NCI-H82 (cell line): ENCODE data around the gene DMRT1.
"Not testable (repeated sequence)": the region's sequence is repeated elsewhere in the genome, so short reads cannot be mapped to it uniquely, and the experiment has no call there.

Experiments used
- DNase-seq: peaks from one replicate; lab custom pipeline; 2025; lab: John Stamatoyannopoulos, UW

DMRT1 gene

DNA sequence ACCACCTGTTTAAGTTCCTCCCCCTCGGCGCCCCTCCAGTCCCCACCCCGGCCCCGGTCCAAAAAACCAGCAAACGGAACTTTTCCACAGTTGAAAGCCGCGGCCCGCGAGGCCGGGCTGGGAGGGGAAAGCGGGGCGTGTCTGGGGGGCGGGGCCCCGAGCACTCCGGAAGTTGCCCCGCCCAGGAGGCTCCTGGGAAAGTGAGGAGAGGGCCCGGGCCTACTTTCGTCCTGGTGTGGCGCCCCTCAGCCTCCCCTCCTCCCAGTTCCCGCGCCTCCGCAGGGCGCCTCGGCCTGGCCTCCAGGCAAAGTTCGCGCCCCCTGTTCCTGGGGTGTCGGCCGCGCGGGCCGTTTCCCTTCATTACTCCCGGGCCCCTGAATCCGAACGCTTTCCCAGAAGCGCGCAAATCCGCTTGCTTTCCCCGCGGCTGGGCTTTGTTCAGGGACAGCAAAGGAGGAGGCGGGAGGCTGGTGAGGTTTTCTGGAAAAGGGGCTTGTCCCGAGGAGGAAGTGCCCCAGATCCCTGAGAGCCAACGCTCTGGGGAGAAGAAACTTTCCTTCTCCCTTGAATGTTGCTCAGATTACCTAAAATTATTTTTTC is 130.5 kb downstream of the DMRT1 start:
- DNase-seq: no peak

DNA sequence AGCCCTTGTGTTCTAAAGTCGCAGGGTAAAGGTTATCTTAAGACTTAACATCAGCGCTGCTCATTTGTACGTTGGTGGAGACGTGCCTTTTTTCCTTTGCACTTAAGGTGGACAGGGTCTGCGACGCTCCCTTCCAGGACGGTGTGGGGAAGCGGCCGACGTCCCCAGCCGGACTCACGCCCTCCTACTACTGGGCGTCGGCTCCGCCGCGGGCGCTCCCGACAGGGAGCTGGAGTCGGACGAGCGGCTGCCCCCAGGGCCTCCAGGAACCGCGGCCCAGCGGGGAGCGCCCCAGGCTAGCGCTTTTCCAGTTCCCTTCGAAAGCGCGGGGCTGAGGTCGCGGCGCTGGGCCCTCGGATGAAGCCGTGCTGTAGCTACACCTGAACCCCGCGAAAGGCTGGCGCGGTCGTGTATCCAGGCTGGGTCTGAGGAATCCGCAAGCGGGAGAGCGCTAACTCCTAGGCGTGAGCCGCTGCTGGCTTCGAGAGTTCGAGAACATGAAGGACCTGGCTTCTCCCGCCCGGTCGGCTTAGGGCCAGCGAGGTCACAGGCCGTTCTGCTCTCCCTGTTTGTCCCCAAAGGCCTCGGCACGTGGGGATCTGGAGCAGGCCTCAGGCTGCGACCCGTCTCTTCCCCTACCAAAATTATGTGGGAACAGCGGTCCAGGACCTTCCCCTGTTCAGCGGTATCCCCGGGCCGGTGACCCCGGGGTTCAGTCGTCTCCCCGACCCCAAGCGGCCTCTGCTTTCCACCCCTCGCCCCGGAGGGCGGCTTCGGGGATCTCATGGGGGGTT is 131.2 kb downstream of the DMRT1 start:
- DNase-seq: no peak

DNA sequence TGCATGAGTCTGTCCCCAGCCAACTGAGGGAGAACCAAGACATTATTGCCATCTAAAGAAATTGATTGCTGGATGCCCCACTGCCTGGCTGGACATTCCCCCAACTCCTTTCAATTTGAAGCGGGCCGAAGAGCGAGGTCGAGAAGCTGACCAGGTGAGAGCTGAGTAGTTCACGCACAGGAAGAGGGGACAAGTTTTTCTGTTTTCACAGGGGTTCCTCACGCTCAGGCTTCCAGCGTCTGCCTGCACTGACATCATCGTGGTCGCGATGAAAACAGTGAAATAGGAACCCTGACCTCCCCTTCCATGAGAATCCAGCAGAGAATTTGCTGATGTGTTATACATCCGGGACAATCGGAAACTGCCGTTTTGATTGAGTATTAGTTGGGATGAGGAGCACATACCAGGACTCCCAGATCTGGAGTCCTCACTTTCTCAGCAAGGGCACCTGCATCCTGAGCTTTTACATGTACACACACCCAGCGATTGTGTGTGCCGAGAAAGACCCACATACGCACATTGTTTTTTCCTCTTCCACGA is 131.9 kb downstream of the DMRT1 start:
- no peak for DNase-seq

DNA sequence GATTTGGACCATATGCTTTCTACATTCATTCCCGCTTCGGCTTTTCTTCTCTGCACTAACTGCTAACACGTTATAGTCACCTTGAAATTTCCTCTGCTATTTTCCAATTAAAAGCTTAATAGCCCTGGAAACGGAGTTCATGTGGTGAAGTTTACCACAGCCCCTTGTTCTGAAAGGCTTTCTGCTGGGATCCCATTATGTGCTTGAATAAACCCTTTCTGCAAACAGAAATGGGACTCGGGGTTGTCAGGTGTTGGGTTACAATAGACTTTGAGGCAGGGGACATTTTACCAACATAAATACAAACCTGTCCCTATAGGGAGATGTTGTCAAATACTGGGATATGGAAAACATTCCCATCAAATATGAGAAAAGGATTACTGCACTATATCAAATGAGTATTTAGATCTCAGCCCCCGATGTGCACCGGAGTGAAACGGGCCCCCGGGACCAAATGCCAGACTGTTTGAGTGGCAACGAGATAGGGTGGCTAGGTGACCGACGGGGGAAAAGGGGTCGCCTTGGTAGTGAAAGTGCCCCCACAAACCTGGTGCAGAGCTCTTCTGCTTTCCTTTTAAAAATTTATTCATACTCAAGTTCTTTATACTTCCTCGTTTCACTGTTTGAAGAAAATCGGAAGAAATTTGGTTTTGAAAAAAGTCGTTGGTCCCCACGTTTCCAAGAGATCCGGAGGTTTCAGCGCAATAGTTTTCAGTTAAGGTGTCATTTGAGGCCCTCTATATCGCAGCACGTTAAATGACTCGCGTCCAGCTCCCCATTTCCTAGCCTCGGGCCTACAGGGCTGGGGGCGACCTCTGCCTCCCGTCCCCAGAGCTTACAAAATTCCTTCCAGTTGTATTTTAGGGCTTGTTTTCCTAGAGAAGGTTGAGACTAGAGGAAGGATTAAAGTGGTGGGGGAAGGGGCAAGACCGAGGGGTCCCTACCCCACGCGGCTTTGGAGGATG is 132.8 kb downstream of the DMRT1 start:
- peak; percentile 29 for DNase-seq

DNA sequence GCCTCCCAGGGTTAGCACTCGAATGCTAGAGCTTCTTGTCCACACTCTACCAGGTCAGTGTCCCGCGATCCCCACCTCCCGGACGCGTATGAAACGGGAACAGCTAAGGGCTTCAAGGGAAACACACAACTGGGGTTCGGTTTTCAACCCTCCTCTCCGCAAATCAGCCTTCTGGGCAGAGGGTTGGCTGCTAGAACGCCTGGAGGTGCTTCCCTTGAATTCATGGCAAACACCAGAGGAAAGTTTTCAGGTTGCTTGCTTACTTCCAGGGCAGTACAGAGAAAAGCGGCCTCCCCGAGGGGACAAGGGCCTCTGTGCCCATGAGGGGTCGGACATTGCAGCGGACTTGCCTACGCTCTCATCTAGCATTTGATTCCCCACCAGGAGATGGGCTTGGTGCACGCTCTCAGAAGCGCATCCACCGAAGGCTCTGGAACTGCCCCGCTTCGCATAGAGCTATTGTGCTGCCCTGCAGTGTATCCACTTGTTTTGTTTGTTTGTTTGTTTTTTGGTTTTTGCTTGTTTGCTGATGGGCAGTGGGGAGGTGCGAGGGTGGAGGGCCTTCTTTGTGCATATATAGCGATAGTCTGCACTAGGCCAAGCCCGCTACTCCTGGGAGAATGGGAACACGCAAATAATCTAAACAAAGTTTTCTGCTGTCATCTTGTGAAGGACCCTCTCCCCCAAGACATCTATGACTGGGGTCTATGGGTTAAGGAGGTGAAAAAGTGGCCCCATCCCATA is 133.7 kb downstream of the DMRT1 start:
- no peak for DNase-seq

DNA sequence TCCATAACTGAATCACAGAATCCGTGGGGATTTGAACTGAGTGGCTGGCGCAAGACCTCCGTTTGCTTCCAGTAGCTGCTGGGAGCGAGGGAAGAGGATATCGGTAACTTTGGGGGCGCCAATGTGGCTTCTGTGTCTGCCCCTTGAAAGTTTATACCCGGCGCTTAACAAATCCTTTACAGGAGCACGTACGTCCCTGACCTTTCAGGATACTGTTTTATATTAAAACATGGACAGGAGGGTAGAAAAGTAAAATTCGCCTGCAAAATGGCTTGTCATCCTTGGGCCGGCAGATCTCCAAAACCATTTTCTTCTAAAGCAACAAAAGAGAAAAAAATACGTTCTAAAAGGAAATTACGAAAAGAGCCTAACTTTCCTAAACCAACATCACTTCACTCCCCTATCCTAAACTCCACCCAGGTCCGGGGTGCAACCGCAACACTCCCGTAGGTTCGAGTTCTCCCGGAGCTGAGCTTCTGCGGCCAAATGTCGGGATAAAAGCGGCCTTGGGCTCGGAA is 134.3 kb downstream of the DMRT1 start:
- no peak for DNase-seq

DNA sequence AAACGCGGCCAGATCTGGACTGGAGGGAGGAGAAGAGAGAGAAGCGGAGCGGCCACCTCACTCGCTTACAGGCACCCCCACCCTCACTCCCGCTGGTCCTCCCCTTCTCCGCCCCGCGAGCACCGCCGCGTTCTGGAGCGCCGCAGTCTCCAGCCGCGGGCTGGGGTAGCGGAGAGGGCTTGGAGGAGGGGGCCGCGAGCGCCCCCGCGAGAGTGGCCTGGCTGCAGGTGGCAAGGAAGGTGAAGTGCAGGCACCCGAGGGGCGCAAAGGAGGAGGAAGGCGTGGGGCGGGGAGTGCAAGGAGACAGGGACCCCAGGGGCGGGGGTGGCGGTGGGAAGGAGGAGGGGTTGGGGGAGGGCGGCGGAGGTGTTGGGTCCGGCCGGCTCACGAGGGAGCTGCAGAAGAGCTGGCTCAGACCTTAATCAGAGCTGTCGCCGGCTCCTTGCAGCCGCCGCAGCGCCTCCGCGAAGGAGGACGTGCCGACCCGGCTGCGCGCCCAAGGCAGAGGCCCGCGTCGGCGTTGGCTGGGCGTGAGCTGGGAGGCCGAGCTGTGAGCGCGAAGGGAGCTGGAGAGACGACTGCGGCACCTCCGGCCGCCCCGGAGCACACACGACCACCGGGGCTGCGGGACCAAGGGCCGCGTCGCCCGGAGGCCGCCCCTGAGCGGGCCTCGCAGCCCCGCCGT is 134.9 kb downstream of the DMRT1 start, which contains the start of gene DMRT3:
DMRT3 (plus strand) TSS at position 398 of the 685 bp plus-strand sequence. CDS start 347 bp downstream, outside the sequence.
- DNase-seq: peak; percentile 51

DNA sequence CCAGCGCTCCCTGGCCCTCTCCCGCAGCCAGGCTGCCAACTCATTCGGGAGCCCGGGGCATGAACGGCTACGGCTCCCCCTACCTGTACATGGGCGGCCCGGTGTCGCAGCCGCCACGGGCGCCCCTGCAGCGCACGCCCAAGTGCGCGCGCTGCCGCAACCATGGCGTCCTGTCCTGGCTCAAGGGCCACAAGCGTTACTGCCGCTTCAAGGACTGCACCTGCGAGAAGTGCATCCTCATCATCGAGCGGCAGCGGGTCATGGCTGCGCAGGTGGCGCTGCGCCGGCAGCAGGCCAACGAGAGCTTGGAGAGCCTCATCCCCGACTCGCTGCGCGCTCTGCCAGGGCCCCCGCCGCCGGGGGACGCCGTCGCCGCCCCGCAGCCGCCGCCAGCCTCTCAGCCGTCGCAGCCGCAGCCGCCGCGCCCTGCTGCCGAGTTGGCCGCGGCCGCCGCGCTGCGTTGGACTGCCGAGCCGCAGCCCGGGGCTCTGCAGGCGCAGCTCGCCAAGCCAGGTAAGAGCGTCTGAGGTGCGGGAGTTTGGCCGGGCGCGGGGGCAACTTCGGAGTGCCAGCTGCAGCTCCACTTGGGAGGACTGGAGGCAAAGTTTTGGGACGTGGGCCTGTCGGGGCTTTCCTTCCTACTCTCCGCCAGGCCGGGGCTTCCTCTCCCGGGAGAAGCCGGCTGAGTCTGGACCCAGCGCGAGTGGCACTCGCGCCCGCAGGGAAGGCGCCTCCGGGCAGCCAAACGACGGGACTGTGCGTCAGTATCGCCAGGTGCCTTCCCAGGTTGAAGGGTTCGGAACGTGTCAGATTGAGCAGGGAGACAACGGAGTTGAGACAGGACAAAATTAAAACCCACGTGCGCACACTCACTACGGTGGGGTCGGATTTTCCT is 135.7 kb downstream of the DMRT1 start:
- DNase-seq: no peak

DNA sequence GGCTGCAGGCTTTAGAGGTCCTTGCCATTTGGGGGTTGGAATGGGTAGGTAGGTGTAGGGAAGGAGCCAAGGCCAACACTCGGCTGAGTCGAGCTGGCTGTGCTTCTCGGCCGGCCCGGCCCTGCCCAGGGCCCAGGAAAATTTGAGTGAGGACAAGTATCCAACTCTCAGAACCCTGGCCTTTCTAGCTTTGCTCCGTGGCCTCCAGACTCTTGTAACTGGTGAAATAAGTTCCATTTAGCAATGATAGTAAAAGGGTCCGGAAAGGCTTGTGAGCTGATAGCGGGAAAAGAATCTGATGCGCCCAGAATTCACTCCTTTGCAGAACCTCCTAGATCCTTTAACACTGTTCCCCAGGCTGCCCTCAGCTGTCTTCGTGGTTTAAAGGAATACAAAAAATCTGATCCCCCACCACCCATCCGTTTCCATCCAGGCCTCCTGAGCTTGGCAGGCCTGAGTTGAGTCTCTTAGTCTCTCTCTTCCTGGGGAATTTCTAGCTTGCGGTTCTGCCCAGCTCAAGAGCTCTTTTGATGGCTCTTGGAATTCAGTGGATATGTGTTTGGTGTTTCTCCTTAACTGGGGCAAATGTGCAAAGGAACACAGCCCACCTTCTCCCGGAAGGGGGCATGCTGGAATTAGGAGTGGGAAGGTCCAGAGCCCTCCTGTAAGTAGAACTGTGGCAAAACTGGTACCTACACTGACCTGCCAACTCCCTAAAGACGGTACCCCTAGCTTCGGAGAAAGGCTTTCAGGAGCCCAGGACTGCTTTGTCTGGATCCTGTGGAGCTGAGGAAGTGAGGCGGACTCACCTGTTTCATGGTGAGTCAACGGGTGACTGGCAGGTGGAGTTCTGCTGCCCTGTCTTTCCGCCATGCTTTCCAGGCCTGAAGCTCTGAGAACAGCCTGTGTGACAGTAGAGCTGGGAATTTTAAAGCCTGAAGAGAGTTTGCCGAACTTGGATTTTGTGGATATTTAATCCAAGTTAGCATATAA is 136.6 kb downstream of the DMRT1 start:
- DNase-seq: no peak

DNA sequence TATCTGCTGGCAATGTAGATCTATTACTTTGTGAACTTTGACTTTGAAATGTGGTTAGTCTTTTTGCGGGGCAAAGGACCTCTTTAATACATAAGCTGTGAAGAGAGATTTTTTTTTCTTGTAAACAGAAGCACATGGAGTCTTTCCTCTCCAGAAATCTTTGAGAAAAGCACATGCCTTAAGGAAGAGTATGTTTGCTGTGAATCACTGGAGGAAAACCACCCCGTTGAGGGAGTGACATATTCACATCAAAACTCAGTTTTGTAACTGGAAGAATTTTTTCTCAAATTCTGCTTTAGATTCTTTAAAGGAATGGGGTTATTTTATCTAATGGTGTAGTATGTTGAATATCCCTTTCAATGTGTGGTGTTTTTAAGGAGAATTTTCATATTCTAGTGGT is 138.5 kb downstream of the DMRT1 start:
- no peak for DNase-seq

DNA sequence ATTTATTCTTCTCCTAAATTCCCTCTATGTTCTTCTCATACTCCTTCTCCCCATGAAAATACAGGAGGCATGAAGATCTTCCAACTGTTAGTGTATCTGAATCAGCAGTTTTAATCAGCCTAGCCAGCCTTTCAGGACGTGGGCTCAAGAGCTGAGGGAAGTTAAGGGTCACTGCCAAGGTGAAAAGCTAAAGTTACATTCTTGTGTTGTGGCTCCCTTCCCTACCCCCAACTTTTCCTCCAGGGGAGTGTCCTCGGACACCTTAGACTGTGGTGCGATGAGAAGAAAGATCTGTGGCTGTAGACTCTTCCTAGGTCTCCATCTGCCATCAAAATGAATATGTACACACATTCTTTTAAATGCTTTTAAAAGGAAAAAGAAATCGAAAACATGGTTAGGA is 139.1 kb downstream of the DMRT1 start:
- no peak for DNase-seq

DNA sequence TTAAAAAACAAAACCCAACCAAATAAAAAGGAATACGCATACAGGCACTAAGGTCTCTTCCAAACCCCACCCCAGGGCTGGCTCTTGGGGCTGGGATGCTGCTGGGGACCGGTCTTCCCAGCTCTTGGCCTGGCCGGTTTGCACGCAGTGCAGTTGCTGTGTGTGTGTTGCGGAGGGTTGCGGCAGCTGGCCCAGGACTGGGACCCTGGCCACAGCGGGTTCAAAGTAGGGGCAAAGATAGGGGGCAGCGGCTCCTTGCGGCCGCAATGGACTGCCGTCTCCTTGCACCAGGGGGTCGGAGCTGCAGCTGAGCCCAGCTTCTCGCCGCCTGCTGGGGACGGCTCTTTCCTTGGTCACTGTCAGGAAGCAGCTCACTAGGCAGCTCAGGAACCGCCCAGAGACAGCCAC is 140.0 kb downstream of the DMRT1 start:
- no peak for DNase-seq

DNA sequence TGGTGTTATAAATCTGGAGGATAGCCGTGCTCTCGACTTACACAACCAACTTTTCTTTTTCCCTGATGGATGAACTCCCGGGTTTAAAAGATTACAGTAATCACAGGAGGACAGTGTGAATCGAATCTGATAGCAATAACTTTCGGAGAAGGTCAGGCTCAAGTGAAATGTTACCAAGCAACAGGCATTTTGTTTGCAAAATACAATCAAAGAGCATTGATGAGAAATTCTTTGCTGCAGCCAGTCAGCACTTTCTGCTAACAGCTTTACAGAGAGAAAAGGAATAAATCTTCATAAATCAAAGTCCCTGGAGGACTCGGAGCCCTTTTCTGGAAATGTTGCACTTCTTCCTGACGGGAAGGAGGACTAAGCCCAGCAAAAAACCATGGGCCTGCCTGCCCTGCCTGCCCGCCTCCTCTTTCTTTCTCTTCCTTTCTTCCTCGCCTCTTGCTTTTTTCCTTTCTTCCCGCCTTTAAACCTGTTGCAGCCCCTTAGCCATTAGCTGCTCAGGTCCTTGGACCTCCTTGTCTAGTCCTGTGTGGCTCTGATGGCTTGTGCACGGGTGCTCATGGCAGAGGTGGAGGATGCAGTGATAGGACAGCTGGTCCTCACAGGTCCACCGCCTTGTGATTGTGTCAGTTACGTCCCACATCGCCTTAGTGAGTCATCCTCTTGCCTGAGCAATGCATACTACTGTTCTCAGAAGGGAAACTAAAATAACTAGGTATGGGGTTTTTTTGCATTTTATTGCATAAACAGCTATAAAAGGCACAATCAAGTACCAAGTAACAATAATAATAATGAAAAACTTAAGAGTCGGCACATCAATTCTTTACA is 141.1 kb downstream of the DMRT1 start:
- no peak for DNase-seq

DNA sequence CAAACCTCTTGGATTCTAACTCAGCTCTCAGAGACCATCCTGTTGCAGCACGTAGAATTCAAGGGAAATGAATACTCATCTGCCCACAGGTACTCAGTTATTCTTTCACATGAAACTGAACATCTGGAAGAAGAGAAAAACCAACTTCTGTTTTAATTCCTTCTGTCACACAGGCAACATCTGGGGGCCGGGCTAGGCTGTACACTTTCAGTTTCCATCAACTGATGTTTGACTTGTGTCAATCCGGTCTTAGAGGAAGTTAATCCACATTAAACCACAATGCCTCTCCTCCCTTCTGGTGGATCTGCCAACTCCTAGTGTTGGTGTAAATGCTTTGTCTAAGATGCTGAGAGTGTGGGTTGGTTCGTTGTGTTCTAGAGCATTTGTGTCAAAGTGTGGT is 152.5 kb downstream of the DMRT1 start:
- peak; percentile 31 for DNase-seq

DNA sequence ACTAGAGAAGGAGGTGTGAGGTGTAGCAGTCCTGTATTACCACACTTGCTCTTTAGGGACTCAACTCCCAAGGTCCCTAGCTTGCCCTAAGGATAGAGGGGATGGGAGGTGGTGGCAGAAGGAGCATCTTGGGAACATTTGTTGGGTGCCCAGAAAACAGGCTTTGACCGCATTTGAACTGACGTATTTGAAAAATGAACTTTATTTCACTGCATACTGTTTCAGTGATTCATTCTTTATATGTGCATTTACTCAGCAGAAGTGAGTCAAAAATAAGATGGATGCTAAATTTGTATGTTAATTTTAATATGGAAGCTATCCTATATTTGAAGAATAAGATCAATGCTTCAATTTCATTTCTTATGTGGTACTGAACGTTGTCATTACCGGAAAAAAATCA is 153.7 kb downstream of the DMRT1 start:
- no peak for DNase-seq

DNA sequence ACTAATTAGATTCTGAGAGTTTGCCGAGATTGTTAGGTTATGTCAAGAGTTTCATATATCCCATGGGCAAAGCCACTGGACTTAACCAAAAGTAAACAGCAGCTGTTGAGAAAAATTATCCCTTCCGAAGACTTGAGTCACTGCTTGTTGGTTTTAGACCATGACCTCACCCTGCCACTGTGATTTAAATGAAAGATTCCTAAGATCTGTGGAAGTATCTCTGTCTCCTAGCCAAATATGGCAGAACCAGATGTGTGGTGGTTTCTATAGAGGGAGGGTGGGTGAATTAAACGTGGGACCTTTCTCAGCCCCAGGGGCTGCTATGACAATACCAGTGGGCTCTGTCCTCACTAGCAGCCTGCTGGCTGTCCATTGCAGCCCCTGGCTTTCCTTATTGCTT is 154.3 kb downstream of the DMRT1 start:
- no peak for DNase-seq

DNA sequence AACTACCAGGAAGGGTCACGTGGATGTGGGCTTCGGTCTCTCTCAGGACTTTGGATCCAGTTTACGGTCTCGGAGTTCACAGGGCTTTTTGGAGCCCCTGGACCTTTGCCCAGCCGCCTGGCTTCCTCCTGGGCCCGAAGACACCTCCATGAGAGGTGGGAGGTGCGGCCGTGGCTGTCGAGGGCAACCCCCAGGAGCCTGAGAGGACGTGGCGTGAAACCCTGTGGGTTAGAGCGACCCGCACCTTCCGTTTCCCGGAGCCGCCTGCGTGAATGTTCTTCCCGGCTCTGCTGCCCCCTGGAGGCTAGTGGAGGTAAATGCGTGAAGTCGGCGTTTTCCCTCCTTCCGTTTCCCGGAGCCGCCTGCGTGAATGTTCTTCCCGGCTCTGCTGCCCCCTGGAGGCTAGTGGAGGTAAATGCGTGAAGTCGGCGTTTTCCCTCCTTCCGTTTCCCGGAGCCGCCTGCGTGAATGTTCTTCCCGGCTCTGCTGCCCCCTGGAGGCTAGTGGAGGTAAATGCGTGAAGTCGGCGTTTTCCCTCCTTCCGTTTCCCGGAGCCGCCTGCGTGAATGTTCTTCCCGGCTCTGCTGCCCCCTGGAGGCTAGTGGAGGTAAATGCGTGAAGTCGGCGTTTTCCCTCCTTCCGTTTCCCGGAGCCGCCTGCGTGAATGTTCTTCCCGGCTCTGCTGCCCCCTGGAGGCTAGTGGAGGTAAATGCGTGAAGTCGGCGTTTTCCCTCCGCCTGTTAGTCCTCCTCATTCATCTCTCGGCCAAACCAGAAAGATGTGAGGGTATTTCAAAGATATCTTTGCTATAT is 157.0 kb downstream of the DMRT1 start:
- not testable (repeated sequence) for DNase-seq
